Measurements from ENCODE around the gene COL20A1. TPM values are rescaled to one million over a fixed set of nuclear protein-coding genes. Genes with fewer than 3 reads are reported as not detected.

Gene COL20A1
- total and polyA plus RNA-seq, 8 donors: 0.53 to 2.4 TPM; not detected in 6

DNA sequence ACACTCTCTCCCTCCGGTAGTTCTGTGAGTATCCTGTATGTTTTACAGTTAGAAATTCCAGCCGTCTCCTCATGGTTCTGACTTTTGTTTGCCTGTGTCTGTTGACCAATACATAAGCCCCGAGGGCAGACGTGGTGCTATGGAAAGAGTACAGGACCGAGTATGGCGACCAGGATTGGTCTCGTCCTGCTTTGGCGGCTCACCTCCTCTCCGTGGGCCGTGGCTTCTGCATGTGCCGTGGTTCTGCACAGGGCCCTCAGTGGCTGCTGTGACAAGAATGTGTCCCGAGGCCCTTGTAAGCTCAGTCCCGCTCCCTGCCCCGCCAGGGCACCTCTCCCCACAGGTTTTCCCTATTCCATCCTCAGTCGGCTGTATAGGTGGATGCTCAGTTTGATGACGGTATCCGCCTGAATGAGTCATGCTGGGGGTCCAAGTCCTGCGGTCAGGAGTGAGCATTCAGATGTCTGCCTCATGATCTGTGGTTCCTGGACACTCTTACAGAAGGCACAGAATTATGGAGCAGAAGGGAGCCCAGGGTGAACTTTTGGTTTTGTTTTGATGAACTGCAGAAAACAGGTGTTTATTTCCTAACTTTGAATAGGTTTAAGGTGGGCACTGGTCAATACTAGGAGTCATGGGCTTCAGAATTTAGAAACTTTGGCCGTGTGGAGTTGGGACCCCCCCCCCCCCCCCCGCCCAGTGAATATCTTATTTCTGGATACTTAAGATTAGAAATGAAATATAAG lies 19.2 kb upstream of the COL20A1 start:
- Histone ChIP-seq H3K36me3 (peaks cover 30 to 37% (median 35%) of the 10 kb centered on the region in 4 donors), H3K9me3 (no peaks in the 10 kb centered on the region), H3K27me3 (no peaks in the 10 kb centered on the region), H3K4me3 (peak overlapping the region; percentile 92 to 100 (median 99)), H3K4me1 (peaks cover 21 to 35% (median 29%) of the 10 kb centered on the region in 4 donors), H3K27ac (peak overlapping the region in 1 of 5 donors; percentile 88)
- no peak for DNase-seq
- TF ChIP-seq POLR2AphosphoS5 (IDR thresholded peaks at IDR 0.05) (no peak), EP300 (IDR thresholded peaks at IDR 0.05) (no peak), POLR2A (IDR thresholded peaks at IDR 0.05) (no peak)
- intact Hi-C loops (cut with DNase I; ENCODE audit: low total_unique reads): no loop called here
- WGBS, 5 donors: 16 to 34% (median 25%) methylated on average over 17 to 20 of the region's 20 CpGs

DNA sequence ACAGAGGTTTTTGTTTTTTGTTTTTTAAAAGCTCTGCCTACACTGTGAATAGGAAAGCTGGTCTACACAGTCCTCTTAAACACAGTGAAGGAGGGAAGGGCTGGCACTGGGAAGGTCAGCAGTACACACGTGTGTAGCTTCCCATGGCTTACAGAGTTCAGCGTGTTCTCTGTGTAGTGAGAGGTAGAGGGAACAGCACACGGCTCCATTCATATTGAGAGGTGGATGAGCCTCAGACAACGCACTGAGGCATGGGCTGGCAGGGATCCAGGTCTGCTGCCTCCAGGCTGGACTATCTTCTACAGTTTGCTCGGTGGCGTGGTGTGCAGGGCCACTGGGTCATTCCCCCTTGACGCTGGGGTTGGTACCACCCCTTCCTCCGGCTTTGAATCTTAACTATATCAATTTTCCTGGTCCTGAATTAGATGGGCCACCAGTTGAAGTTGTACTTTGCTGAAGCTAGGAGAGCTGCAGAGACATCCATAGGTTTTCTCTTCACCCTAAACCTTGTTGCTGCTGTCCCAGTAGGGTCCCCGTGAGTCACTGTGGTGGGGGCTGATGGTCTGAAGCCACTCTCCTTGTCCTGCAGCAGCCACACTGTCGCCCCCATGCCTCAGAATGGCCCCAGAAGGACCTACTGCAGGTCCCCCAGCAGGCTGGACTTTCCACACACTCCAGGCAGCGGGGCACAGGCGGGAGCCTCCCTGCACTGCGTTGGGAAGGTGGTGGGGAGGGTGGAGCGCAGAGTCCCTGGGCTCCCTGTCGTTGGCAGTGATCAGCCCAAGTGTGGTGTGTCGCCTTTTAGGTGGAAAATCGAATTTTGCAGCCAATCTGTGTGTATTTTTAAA lies 18.4 kb upstream of the COL20A1 start:
- peak overlapping the region in 2 of 4 donors; percentile 92 to 98 for H3K4me3 ChIP-seq
- intact Hi-C loops (cut with DNase I; ENCODE audit: low total_unique reads): no loop called here
- no peaks in the 10 kb centered on the region for H3K9me3 ChIP-seq
- no peak overlapping the region for H3K27ac ChIP-seq
- 59 to 74% (median 65%) methylated on average over 13 to 17 of the region's 17 CpGs for WGBS, 5 donors
- peaks cover 38 to 45% (median 43%) of the 10 kb centered on the region in 4 donors for H3K36me3 ChIP-seq
- no peak for TF ChIP-seq POLR2AphosphoS5 (IDR thresholded peaks at IDR 0.05)
- no peak for TF ChIP-seq EP300 (IDR thresholded peaks at IDR 0.05)
- TF ChIP-seq, protein P1, sequence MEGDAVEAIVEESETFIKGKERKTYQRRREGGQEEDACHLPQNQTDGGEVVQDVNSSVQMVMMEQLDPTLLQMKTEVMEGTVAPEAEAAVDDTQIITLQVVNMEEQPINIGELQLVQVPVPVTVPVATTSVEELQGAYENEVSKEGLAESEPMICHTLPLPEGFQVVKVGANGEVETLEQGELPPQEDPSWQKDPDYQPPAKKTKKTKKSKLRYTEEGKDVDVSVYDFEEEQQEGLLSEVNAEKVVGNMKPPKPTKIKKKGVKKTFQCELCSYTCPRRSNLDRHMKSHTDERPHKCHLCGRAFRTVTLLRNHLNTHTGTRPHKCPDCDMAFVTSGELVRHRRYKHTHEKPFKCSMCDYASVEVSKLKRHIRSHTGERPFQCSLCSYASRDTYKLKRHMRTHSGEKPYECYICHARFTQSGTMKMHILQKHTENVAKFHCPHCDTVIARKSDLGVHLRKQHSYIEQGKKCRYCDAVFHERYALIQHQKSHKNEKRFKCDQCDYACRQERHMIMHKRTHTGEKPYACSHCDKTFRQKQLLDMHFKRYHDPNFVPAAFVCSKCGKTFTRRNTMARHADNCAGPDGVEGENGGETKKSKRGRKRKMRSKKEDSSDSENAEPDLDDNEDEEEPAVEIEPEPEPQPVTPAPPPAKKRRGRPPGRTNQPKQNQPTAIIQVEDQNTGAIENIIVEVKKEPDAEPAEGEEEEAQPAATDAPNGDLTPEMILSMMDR (IDR thresholded peaks at IDR 0.05): no peak
- TF ChIP-seq POLR2A (IDR thresholded peaks at IDR 0.05): no peak
- peaks cover 21 to 35% (median 29%) of the 10 kb centered on the region in 4 donors for H3K4me1 ChIP-seq
- DNase-seq: no peak
- no peaks in the 10 kb centered on the region for H3K27me3 ChIP-seq

DNA sequence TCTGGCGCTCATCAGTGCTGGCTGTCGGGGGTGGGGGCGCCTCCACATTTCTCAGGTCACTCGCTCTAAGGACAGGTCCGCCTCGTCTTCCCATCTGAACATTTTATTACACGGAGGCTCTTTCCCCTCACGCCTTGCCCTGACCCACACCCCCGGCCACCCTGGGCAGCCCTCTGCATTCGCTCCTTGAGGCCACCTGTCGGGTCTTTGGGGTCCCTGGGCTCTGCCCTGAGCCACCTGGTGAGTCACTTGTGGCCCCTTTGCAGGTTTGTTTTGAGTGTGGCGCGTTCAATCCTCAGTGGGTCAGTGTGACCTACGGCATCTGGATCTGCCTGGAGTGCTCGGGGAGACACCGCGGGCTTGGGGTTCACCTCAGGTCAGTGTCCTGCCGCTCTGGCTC lies 17.2 kb upstream of the COL20A1 start:
- H3K36me3 ChIP-seq: peaks cover 48 to 57% (median 55%) of the 10 kb centered on the region in 4 donors
- 92 to 96% (median 93%) methylated on average over 12 to 18 of the region's 18 CpGs for WGBS, 5 donors
- intact Hi-C loops (cut with DNase I; ENCODE audit: low total_unique reads): no loop called here

DNA sequence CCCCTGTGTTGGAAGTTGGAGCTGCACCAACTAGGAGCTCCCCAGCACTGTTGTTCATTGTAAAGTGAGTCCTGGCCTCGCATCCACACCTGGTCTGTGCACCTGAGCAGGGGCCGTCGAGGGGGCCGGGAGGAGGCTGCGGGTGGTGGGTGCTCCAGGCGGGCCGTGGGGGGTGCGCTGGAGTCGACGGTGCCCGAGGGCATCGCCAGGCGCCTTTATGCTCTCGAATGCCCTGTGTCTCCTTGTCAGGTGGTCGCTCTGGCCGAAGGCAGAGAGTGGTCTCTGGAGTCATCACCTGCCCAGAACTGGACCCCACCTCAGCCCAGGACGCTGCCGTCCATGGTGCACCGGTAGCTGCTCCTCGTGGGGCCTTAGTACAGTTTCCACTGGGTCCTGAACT lies 16.0 kb upstream of the COL20A1 start:
- intact Hi-C loops (cut with DNase I; ENCODE audit: low total_unique reads): no loop called here
- H3K4me1 ChIP-seq: peaks cover 18 to 27% (median 25%) of the 10 kb centered on the region in 4 donors
- H3K9me3 ChIP-seq: no peaks in the 10 kb centered on the region
- no peaks in the 10 kb centered on the region for H3K27me3 ChIP-seq
- no peak overlapping the region for H3K27ac ChIP-seq
- TF ChIP-seq POLR2AphosphoS5 (IDR thresholded peaks at IDR 0.05) (no peak), POLR2A (IDR thresholded peaks at IDR 0.05) (no peak), EP300 (IDR thresholded peaks at IDR 0.05) (no peak)
- TF ChIP-seq, protein P1 (IDR thresholded peaks at IDR 0.05): no peak
- H3K4me3 ChIP-seq: no peak overlapping the region
- peaks cover 48 to 68% (median 66%) of the 10 kb centered on the region in 4 donors for H3K36me3 ChIP-seq
- WGBS, 5 donors: 92 to 95% (median 94%) methylated on average over 16 to 20 of the region's 20 CpGs
- no peak for DNase-seq

More for the DNA sequence above, 17.2 kb upstream of the COL20A1 start:
- no peak for DNase-seq
- TF ChIP-seq, protein P1 (IDR thresholded peaks at IDR 0.05): no peak
- TF ChIP-seq POLR2A (IDR thresholded peaks at IDR 0.05): no peak
- no peak for TF ChIP-seq POLR2AphosphoS5 (IDR thresholded peaks at IDR 0.05)
- TF ChIP-seq EP300 (IDR thresholded peaks at IDR 0.05): no peak
- H3K9me3 ChIP-seq: no peaks in the 10 kb centered on the region
- no peaks in the 10 kb centered on the region for H3K27me3 ChIP-seq
- H3K27ac ChIP-seq: no peak overlapping the region
- peaks cover 21 to 35% (median 29%) of the 10 kb centered on the region in 4 donors for H3K4me1 ChIP-seq
- H3K4me3 ChIP-seq: no peak overlapping the region

All from stomach (tissue), 9 donors.